K562 (cell line): ENCODE data around the gene CA5B. TPM values are rescaled to one million over a fixed set of nuclear protein-coding genes. Genes with fewer than 3 reads are reported as not detected.

Experiments
- ATAC-seq: fragments of 200-7000 bp; cut with Tn5 transposase; 3 replicates; pipeline ENCODE4 v1.9.1; 2020; ENCODE audit warnings: moderate library complexity
- BruUV-seq: library from RNA; stranded (reverse); fragments of 400-500 nt; replicated peaks from 2 replicates; lab custom pipeline; 2021; lab: Mats Ljungman, UMichigan
- CTCF ChIA-PET: fragments of 300-600 bp; formaldehyde crosslinking; extraction: SDS; loops from one replicate; lab custom pipeline; 2021; ENCODE audit warnings: low intra/inter-chr PET ratio; lab: Yijun Ruan, JAX
- POLR2A ChIA-PET: fragments of 300-600, 350-650 bp; sonication (Branson Sonifier 250); formaldehyde crosslinking; extraction: SDS; loops from one replicate; lab custom pipeline; 2021; ENCODE audit warnings: antibody characterized with exemption, inconsistent platforms; lab: Yijun Ruan, JAX
- DNase-seq, 4 experiments: peaks; one replicate each; pipeline versions ENCODE4 v3.0.0 to v3.0.0-alpha.2; 2011 to 2018; ENCODE audit warnings: low spot score in 3 of 4, mixed read lengths in 3 of 4; ENCODE audit errors: extremely low read depth in 1 of 4
- FAIRE-seq: peaks from 2 replicates; lab custom pipeline; 2011; peaks lifted over from hg19 to GRCh38; lab: Jason Lieb, UNC
- H2AFZ ChIP-seq: 2 replicates; pipeline ENCODE4 v1.6.0; 2011; ENCODE audit warnings: low read depth, low read length, control low read depth, inconsistent platforms
- H3K27ac ChIP-seq: fragments of 200-600 bp; 3 replicates; pipeline ENCODE4 v1.8.0; 2011; ENCODE audit warnings: low read depth, mild to moderate bottlenecking, control low read depth, inconsistent platforms, low read length, moderate library complexity, mixed read lengths; ENCODE audit errors: extremely low read depth
- H3K27me3 ChIP-seq, 2 experiments: fragments of 300-600 bp in 1 of 2; 2 replicates in 1 of 2; 3 replicates in 1 of 2; pipeline versions ENCODE4 v1.6.0 to v1.8.0; 2011; ENCODE audit warnings: inconsistent platforms in 2 of 2, low read length in 2 of 2, mild to moderate bottlenecking in 1 of 2, mixed read lengths in 1 of 2, moderate library complexity in 1 of 2; ENCODE audit not compliant: control insufficient read depth in 2 of 2, insufficient read depth in 2 of 2
- H3K36me3 ChIP-seq: fragments of 300-600 bp; 3 replicates; pipeline ENCODE4 v1.8.0; 2011; ENCODE audit warnings: mild to moderate bottlenecking, low read length, inconsistent platforms; ENCODE audit not compliant: control insufficient read depth, insufficient read depth
- H3K4me1 ChIP-seq, 2 experiments: fragments of 200-600 bp in 1 of 2; replicated peaks in 1 of 2; 2 replicates in 1 of 2; 3 replicates in 1 of 2; pipeline versions ENCODE4 v1.5.1 to v1.8.0; 2011; ENCODE audit warnings: inconsistent platforms in 2 of 2, low read length in 2 of 2, mild to moderate bottlenecking in 1 of 2, mixed read lengths in 1 of 2, moderate library complexity in 1 of 2; ENCODE audit not compliant: control insufficient read depth in 2 of 2, insufficient read depth in 2 of 2
- H3K4me2 ChIP-seq: 2 replicates; pipeline ENCODE4 v1.6.1; 2011; ENCODE audit warnings: low read length, control low read depth, inconsistent platforms, mixed read lengths; ENCODE audit not compliant: insufficient read depth
- H3K4me3 ChIP-seq: fragments of 200-600 bp; sonication (generic), shearing (Covaris generic); 2 replicates; pipeline ENCODE4 v1.5.1; 2016; ENCODE audit warnings: control low read depth, inconsistent platforms
- H3K79me2 ChIP-seq: fragments of 200-600 bp; 3 replicates; pipeline ENCODE4 v1.8.0; 2011; ENCODE audit warnings: low read length, inconsistent platforms; ENCODE audit not compliant: control insufficient read depth, insufficient read depth
- H3K9ac ChIP-seq, 2 experiments: 2 replicates each; pipeline versions ENCODE4 v1.6.0 to v1.6.1; 2011; ENCODE audit warnings: low read depth in 2 of 2, low read length in 2 of 2, control low read depth in 1 of 2, inconsistent platforms in 1 of 2, mild to moderate bottlenecking in 1 of 2, mixed read lengths in 1 of 2; ENCODE audit not compliant: insufficient read depth in 1 of 2
- H3K9me1 ChIP-seq: one replicate; pipeline ENCODE4 v1.6.0; 2011; ENCODE audit warnings: inconsistent platforms, mild to moderate bottlenecking, low read length, moderate library complexity; ENCODE audit not compliant: control insufficient read depth, insufficient read depth
- H3K9me3 ChIP-seq: replicated peaks from 2 replicates; pipeline ENCODE4 v1.5.1; 2011; ENCODE audit warnings: low read depth, low read length, inconsistent platforms; ENCODE audit not compliant: control insufficient read depth, insufficient read depth
- H4K20me1 ChIP-seq: replicated peaks from 2 replicates; pipeline ENCODE4 v1.6.1; 2011; ENCODE audit warnings: low read length, inconsistent platforms, mixed read lengths; ENCODE audit not compliant: control insufficient read depth, insufficient read depth
- ADNP ChIP-seq: fragments of 200-800 bp; sonication (Bioruptor generic); IDR thresholded peaks from 2 replicates; pipeline ENCODE4 v1.6.1; 2016; ENCODE audit warnings: missing genetic modification characterization, missing compliant biosample characterization
- BACH1 ChIP-seq: fragments of 200-800 bp; sonication (Bioruptor generic); IDR thresholded peaks from 2 replicates; pipeline ENCODE4 v1.6.1; 2016; ENCODE audit warnings: missing genetic modification characterization, missing compliant biosample characterization
- CBX8 ChIP-seq: fragments of 200-600 bp; sonication (generic); IDR thresholded peaks from 2 replicates; pipeline ENCODE4 v1.6.1; 2012; ENCODE audit warnings: borderline replicate concordance, mixed run types, low read depth, mild to moderate bottlenecking, moderate library complexity, mixed read lengths, low read length, control low read depth, inconsistent platforms; ENCODE audit not compliant: poor library complexity, severe bottlenecking; ENCODE audit errors: extremely low read depth
- CREB1 ChIP-seq, 2 experiments: sonication (generic) in 1 of 2; formaldehyde crosslinking in 1 of 2; IDR thresholded peaks; 2 replicates each; pipeline versions ENCODE4 v1.6.1 to v1.8.0; 2012 to 2022; ENCODE audit warnings: inconsistent platforms in 1 of 2, mild to moderate bottlenecking in 1 of 2, missing genetic modification reagents in 1 of 2, moderate library complexity in 1 of 2
- FOXA1 ChIP-seq: fragments of 450-650 bp; IDR thresholded peaks from 2 replicates; pipeline ENCODE4 v1.6.1; 2016; ENCODE audit warnings: mild to moderate bottlenecking, borderline replicate concordance
- HDAC1 ChIP-seq, 2 experiments: fragments of 450-650 bp; IDR thresholded peaks; 2 replicates each; pipeline ENCODE4 v1.6.1; 2016 to 2017; ENCODE audit warnings: inconsistent platforms in 1 of 2, mild to moderate bottlenecking in 1 of 2, moderate library complexity in 1 of 2
- HDAC3 ChIP-seq: fragments of 450-650 bp; IDR thresholded peaks from 2 replicates; pipeline ENCODE4 v1.6.1; 2018; ENCODE audit warnings: borderline replicate concordance, mild to moderate bottlenecking, moderate library complexity; ENCODE audit not compliant: partially characterized antibody
- HOMEZ ChIP-seq: fragments of 250-450 bp; sonication (Bioruptor Pico); IDR thresholded peaks from 2 replicates; pipeline ENCODE4 v1.4.0; 2020; ENCODE audit warnings: mild to moderate bottlenecking, moderate library complexity
- KLF13 ChIP-seq: fragments of 450-650 bp; IDR thresholded peaks from 2 replicates; pipeline ENCODE4 v1.6.1; 2016; ENCODE audit warnings: missing genetic modification characterization, low read depth, mild to moderate bottlenecking, missing compliant biosample characterization, moderate library complexity, borderline replicate concordance
- NRF1 ChIP-seq, 2 experiments: fragments of 450-650 bp; IDR thresholded peaks in 1 of 2; conservative IDR thresholded peaks in 1 of 2; 2 replicates each; pipeline ENCODE4 v1.6.1; 2014; ENCODE audit warnings: mild to moderate bottlenecking in 2 of 2
- PCBP1 ChIP-seq: fragments of 200-400 bp; formaldehyde crosslinking; IDR thresholded peaks from 2 replicates; pipeline ENCODE4 v1.6.1; 2018; ENCODE audit warnings: mild to moderate bottlenecking, low read depth, low read length; ENCODE audit not compliant: poor library complexity, severe bottlenecking
- SMAD2 ChIP-seq: fragments of 150-350 bp; IDR thresholded peaks from 2 replicates; pipeline ENCODE4 v1.6.1; 2014; ENCODE audit warnings: low read depth, mild to moderate bottlenecking, low read length
- TBL1XR1 ChIP-seq, 2 experiments: IDR thresholded peaks; 2 replicates each; pipeline ENCODE4 v1.6.1; 2012; ENCODE audit warnings: improper control_type of control experiment in 2 of 2, low read length in 2 of 2, mild to moderate bottlenecking in 1 of 2
- ZEB2 ChIP-seq: fragments of 450-650 bp; IDR thresholded peaks from 2 replicates; pipeline ENCODE4 v1.6.1; 2016
- ZNF133 ChIP-seq: fragments of 250-450 bp; sonication (Bioruptor Pico); IDR thresholded peaks from 2 replicates; pipeline ENCODE4 v1.4.0; 2020; ENCODE audit warnings: mild to moderate bottlenecking
- WGBS: fragments of 100-300 bp; shearing (Covaris generic); methylation state at CpG from one replicate; pipeline ENCODE4 v1.1.6; 2016; ENCODE audit warnings: low coverage, mixed read lengths; ENCODE audit not compliant: insufficient coverage; ENCODE audit errors: missing lambda C conversion rate; 5-methylcytosine and 5-hydroxymethylcytosine counted together
- in situ Hi-C: fragments of 300-500 bp; cut with MboI; formaldehyde crosslinking; loops from 4 replicates; pipeline ENCODE4 v1.15.0; 2018; ENCODE audit warnings: inconsistent platforms, mixed read lengths
- intact Hi-C: fragments of 100-400 bp; cut with micrococcal nuclease; formaldehyde crosslinking; loops from 2 replicates; pipeline ENCODE4 v1.14.2; 2022
- polyA plus RNA-seq, 8 experiments: library from polyadenylated mRNA; depleted of rRNA in 4 of 8; stranded (reverse) in 5 of 8; unstranded in 3 of 8; fragments of >200 nt; fragmentation: Nextera tagmentation in 2 of 8; fragmentation: Illumina TruSeq in 1 of 8; extraction: Ambion mirVana in 2 of 8; extraction: Trizol in 1 of 8; gene quantifications; 2 replicates each; pipeline versions ENCODE4 v1.2.1 to v1.2.3, GENCODE V29; 2011 to 2014; ENCODE audit warnings: inconsistent platforms in 1 of 8, missing spikeins in 1 of 8
- total RNA-seq, 7 experiments: library from RNA; depleted of rRNA in 6 of 7; stranded (reverse); fragments of >200 nt in 6 of 7; fragmentation: Illumina TruSeq in 2 of 7; extraction: Trizol in 2 of 7; gene quantifications; 2 replicates each; pipeline versions ENCODE4 v1.2.1 to v1.2.3, GENCODE V29; 2011 to 2021; ENCODE audit warnings: low replicate concordance in 1 of 7

Gene CA5B
- total and polyA plus RNA-seq, 9 of the 15 experiments (the other 6 are each of a cell fraction or from before 2014, with no cell fraction given) = 0.55 to 3.7 (median 2.6) TPM

DNA sequence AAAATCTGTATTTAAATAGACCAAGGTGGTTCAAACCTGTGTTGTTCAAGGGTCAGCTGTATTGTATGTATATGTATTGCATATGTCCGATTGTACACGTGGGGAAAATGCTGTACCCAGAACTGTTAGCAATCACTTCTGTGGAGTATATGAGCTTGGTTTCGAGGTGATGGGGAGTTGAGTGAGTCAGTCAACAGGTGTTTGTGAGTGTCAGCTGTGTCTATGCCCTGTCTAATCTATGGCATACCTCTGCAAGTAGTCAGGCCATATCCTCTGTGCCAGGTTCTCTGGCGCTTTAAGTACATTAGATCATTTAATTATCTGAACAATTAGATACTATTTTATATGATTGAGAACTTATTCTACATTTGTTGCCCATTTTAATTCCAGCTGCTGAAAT lies 59.6 kb downstream of the CA5B start:
- Histone ChIP-seq H3K4me2 (no peak overlapping the region), H2AFZ (no peak overlapping the region), H3K27me3 (no peaks in the 10 kb centered on the region), H3K9me3 (no peaks in the 10 kb centered on the region), H3K4me3 (no peak overlapping the region), H4K20me1 (no peaks in the 10 kb centered on the region), H3K9me1 (no peaks in the 10 kb centered on the region), H3K79me2 (no peaks in the 10 kb centered on the region; the same call in 2 of the 3 replicates), H3K4me1 (no peaks in the 10 kb centered on the region), H3K9ac (no peak overlapping the region), H3K27ac (no peak overlapping the region), H3K36me3 (peaks cover 9% of the 10 kb centered on the region; the same call in 2 of the 3 replicates)
- ChIA-PET POLR2A (no interaction called here), CTCF (no interaction called here)
- intact Hi-C loops (no loop called here), in situ Hi-C loops (no loop called here)
- BruUV-seq = no TSS peak
- FAIRE-seq = no peak
- DNase-seq = no peak
- WGBS = 91% methylated on average over 4 of the region's 4 CpGs
- no peak for ATAC-seq
- TF ChIP-seq NRF1 (conservative IDR thresholded peaks at IDR 0.05 in 1 of 2, IDR thresholded peaks at IDR 0.05 in 1 of 2) (no peak), HDAC1 (IDR thresholded peaks at IDR 0.05) (no peak), BACH1 (tag) (no peak), TBL1XR1 (IDR thresholded peaks at IDR 0.05; ENCODE audit: low read length in 2 of 2) (no peak), CBX8 (no peak), ZNF133 (CRISPR knock-in tag) (no peak), HOMEZ (no peak), KLF13 (tag) (no peak), HDAC3 (no peak), SMAD2 (no peak), FOXA1 (no peak), ADNP (tag) (no peak), ZEB2 (no peak), CREB1 (IDR thresholded peaks at IDR 0.05) (no peak), CREB1 (CRISPR knock-in tag; IDR thresholded peaks at IDR 0.05) (no peak), PCBP1 (no peak)
